GM12892 (cell line): ENCODE results near the gene FLYWCH2.

Experiments used
- POLR2A ChIP-seq: IDR thresholded peaks from 2 replicates; pipeline ENCODE4 v1.6.1; 2011; ENCODE audit warnings: low read depth, low read length, control low read depth
- POLR2AphosphoS5 ChIP-seq: IDR thresholded peaks from 2 replicates; pipeline ENCODE4 v1.6.1; 2011; ENCODE audit warnings: low read depth, low read length, control low read depth
- TAF1 ChIP-seq: IDR thresholded peaks from 2 replicates; pipeline ENCODE4 v1.6.1; 2011; ENCODE audit warnings: low read depth, mild to moderate bottlenecking, control low read depth, low read length, borderline replicate concordance

DNA sequence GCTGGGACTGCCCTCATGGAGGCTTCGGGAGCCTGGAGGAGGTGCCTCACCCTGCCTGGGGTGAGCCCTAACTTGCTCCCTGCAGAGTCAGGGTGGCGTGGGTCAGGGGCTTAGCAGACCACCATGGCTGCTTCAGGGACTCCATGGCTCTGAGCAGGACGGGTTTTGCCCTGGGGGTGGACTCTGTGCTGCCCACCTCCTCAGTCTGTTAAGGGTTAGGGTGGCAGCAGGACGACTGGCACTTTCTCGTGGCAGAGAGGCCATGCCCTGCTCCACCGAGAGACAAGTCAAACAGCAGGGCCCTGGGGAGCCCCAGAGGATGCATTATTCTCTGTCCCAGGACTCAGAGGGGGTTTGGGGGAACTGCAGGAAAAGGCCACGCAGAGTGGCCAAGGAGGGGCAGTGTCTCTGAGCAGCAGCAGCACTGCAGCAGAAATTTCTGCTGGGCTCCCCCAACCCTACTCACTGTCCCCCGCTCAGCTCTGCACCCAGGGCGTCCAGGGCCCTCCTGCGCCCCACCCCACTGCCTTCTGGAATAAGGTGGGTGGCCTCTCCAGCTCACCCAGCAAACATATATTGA, 23.2 kb upstream of the FLYWCH2 start:
- TF ChIP-seq POLR2A (no peak), POLR2AphosphoS5 (no peak), TAF1 (no peak)
